T-helper 1 cell (primary cell): ENCODE measurements around the gene SPOCD1.

ENCODE experiments used
- DNase-seq, 5 donors: peaks; one replicate each; pipeline ENCODE4 v3.0.0-alpha.2; 2012 to 2020

The SPOCD1 gene

DNA sequence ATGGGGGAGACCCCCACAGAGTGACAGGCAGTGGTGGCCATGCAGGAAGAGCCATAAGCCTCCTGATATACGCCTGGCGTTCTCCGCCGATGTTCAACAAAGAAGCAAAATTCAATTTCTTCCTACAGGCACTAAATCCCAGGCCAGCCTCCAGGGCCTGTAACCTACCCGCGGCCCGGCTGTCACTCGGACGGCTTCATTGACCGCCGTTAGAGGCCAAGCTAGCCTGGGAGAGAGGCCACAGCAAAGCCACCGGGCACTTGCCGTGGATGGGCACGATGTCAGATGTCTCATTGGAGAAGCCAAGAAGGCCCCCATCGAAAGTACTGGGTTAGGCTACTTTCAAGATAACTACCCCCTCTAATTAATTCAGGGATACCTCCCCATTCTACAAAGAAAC is 61.4 kb downstream of the SPOCD1 start:
- no peak for DNase-seq

DNA sequence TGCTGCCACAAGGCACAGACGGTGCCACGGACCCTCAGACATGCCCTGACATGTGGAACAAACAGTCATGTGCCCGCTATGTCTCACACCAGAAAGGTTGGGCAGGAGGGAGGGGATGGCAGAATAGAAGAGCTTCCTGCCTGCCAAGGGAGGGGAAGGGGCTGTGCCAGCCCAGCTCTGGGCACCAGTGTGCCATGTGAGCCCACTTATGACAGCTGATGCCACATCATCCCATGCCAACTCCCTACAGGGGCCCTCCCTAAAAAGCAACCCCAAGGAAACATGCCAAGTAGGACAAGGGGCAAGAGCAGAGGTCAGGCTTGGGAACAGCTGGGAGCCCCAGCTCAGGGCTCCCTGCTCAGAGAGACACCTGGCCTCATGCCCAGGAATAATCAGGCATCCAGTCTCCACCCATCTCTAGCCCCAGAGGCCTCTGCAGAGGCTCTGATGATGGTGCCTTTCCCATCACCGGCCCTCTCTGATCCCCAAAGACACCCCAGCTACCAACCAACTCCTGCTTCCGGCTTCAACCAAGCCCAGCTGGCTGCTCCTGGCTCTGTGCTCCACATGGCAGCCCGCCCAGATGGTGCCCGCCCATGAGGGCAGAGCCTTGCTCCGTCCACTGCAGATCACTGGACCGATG is 62.0 kb downstream of the SPOCD1 start:
- DNase-seq, result no peak

DNA sequence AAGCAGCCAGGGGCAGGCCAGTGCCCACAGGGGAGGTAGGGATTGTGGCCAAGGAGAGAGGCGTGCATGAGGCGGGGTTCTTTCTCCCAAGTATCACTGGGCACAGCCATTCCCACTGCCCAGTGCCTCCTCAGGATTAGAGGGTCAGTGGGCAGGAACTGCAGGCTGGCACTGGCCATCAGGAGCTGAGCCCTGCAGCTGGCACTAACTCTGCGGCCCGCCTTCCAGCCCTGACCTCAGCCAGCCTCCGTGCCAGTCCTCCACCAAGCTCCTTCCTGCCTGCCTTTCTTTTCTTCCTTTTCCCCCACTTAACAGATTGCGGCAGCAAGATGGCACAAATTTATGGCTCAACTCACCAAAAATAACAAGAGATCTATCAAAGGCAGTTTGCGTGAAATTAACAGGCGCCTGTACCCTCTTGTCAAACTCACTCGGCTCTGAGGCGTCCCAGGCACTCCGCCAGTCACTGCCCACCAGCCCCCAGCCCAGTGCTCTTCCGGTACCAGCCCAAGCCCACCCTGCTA is 62.8 kb downstream of the SPOCD1 start:
- DNase-seq, result no peak

DNA sequence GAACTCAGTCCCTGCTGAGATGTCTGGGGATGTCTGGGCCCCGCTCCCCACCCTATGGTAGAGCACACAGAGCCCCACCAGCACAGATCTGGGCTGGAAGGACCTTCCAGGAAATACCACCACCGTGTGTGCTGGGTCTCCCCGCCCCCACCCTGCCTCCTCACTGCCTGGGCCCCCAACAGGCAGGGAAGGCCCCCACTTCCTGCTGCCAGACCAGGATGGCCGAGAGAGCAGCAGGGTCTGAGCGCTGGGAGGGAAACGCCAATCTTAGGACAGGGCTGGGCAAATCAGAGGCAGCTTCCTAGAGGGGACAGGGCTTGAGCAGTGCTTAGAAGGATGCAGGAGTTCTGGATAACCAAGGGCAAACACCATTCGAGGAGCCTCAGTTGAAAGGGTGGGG is 63.6 kb downstream of the SPOCD1 start:
- no peak for DNase-seq

DNA sequence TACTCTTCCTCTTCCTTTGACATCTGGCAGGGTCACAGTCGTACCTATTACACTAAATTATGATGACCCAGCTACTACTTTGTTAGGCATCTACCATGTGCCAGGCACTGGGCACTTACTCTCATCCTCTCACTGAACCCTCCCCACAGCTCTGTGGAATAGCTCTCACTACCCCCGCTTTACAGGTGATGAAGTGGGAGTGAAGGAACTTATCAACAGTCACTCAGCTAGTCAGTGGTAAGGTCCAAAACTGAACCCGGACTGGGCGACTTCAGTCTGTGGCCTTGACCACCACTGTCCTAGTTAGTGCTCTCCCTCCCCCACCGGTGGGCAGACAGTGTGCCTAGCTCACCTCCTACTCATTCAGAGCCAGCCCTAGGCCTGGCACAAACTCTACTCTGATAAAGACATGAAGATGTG is 64.0 kb downstream of the SPOCD1 start:
- DNase-seq, result no peak

DNA sequence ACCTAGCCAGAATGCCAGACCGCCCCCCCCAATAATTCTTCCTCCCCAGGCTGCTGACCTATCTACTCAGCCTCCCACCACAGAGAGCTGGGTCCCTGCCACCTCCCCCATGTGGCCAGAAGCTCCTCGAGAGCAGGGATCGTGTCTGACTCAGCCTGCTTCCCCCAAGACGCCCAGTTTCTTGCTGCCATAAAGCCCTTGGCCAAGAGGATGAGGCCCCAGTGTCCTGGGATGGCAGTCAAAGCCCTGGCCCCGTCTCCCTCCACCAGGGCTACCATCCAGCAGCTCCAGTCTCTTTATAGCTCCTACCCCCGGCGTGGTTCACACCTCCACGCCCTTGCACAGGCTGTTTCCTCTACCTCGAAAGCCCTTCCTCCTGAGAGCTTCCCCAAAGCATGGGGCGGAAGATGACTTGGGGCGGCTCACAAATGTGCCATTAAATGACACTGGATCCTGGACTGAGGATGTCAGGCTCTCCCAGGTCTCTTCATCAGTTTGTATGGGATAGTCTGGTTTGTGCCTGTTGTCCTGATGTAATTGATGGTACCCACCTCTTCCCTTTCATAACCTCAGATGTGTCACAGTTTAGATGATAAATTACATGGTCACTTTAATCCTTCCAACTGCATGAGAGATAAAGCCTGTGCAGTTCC is 64.8 kb downstream of the SPOCD1 start:
- peak in 1 of 5 donors; percentile 28 for DNase-seq

DNA sequence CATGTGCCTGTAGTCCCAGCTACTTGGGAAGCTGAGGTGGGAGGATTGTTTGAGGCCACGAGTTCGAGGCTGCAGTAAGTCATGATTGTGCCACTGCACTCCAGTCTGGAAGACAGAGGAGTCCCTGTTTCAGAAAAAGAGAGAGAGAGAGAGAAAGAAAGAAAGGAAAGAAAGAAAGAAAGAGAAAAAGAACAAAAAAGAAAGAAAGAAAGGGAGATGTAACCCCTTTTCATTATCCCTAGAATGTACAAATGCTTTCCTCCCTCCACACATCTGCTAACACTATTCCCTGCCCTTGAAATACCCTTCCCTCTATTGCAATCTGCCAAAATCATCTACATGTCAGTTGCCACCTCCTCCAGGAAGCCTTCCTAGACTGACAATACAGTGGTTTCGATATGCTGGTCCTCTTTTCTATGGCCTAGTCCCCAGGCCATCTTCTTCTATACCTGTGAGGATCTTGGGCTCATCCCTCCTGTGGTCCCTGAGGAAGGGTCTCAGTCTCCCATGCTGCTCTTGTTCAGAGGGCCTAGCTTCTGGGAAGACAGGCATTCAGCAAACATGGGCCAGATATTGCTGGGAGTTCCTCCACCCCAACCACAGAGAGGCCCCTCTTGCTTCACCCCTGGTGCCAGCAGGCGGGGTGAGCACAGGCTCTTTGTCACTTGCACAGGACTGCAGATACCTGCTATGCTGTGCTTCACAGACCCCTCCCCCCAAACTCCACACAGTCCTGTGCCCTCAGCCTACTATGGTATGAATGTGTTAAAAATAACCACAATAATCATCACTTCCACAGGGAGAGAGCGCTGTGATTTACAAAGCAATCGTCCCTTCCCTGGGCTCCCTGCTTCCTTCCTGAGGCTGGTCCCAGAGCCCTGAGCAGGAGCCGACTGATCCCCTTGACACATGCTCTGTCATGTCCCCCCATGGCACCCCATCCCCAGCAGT is 65.8 kb downstream of the SPOCD1 start:
- no peak for DNase-seq

DNA sequence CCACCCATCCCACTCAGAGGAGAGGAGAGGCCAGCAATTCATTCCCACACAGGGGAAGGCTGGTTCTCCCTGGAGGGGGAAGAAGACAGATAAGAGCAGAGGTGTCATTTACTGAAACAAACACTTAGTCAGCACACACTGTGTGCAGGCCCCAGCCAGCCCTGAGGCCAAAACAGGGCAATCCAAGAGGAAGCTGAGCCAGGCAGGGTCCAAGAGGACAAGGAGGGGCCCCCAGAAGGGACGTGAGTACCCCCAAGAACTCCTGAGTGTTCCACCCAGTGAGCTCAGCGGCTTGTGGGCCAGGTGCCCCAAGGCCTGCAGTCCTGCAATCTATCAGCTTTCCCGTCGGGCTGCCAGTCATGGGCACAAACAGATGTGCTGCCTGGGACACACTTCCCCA is 67.5 kb downstream of the SPOCD1 start:
- DNase-seq, result no peak

DNA sequence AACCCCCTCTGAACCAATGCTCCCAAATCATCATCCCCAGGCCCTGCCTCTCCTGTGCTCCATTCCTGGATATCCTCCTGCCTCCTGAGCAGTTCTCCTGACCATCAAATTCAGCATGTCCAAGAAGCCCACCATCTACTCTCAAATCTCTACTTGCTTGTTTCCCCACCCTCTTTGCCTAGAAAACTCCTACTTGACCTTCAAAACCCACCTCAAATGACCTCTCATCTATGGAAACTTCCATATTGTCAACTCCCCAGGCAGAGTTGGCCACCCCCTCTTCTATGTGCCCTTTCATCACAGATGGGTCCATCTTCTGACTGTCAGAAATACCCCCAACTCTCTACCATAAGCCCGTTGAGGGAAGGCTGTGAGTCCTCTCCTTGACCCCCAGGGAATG is 68.5 kb downstream of the SPOCD1 start:
- no peak for DNase-seq

DNA sequence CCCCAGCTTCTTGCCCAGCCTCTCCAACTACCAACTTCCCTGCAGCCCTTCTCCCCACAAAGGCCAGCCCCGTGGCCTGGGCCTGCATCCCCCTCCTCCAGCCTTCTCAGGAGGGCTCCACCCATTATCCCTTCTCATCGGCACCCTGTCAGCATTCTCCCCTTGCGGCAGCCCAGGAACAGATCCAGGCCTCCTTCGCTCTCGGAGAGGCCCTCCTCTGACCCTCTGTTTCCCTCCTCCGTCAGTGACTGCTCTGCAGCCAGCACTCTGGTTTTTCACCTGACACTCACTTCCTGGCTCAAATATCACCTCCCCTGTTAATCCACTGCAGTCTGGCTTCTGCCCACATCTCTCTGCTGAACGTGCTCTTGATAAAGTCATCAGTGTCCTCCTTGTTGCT is 69.1 kb downstream of the SPOCD1 start:
- DNase-seq, result no peak

DNA sequence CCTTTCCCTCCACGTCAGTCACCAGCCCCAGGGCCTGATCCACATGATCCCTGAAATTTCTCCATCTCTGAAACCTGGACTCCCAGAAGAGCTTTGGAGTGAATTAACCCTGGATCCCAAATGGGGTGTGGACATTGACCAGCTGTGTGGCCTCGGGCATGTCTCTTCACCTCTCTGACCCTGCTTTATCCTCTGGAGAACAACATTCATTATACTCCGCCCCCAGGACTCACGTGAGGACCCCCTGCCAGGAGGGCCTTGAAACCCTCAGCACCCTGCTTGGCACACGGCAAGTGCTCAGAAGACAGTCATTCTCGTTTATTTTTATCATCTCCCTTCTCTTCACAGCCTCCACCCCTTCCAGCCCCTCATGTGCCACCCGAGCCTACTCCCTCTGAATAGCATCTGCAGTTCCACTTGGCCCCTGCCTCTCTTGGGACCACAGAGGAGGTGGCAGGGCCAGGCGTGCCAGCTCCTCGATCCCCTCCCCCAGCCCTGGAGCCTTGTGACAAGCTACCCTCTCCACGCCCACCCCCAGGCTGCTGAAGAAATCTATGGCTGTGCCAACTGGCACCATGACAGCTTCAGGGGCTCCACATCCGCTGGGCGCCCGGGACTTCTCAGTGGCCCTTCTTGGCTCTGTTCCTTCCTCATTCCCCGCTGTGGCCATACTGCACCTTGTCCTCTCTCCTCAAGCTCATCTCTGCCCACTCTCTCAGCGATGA is 69.7 kb downstream of the SPOCD1 start:
- DNase-seq, result no peak

DNA sequence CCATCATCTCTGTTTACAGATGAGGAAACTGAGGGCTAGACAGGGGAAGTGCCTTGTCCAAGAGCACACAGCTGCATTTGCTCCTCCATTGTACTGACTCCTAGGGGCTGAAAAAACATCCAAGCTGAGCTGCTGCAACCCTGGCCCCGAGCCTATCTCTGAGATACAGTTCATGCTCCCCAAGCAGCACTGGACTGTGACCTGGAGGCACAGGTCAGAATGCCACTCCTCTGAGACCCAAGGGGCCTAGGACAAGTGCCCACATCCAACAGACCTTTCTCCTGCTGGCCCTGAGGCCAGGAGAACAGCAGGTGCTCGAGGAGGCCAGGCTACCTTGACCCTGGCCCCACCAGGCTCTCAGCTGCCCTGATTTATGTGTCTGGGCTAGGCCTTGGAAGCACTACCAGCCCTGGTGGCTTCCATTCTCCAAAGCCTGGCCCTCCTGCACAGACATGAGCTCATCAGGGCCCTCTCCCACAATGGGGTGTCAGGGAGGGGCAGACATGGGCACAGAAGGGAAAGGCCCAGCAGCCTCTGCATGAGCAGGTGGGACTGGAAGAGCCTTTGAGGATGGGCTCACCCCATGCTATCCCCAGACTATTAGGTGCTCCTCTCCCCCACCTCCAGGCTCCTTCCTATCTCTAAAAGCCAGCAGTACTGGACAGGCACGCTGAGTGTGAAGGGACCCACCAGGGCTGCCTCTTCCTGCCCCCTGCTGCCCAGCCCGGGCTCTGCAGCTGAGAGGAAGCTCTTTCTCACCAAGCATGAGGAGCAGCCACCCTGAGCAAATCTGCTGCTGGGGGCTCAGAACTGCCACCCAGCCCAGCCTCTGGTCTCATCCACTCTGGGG is 70.5 kb downstream of the SPOCD1 start:
- peak in 2 of 5 donors; percentile 21 to 44 for DNase-seq

DNA sequence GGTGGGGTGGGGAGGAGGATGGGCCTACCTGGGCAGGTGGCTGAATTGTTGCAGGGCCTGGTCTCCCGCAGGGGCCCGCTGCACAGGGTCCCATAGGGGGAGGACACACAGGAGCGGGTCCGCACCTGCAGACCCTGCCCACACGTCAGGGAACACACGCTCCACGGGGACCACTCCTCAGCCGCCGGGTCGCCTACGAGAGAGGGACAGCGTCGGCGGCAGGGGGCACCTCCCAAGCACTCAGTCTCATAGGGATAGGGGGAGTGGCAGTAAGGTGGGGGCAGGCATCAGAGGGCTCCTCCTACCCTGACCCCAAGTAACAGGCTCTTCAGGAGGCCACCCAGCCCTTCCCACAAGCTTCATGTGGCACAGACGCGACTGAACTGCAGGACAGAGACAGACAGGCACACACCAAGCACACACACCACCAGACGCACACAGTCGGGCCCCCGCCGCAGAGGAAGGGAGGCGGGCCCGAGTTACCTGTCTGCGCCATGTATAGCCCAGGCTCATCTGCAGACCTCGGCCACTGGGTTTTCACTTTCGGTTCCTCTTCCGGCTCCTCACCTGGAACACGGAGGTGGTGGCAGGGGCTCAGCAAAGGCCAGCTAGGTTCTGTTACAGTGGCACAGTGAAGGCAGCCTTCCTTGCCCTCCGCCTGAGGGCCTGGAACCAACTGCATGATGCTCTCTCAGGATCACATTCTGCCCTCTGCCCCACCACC is 71.5 kb downstream of the SPOCD1 start:
- DNase-seq, result no peak

DNA sequence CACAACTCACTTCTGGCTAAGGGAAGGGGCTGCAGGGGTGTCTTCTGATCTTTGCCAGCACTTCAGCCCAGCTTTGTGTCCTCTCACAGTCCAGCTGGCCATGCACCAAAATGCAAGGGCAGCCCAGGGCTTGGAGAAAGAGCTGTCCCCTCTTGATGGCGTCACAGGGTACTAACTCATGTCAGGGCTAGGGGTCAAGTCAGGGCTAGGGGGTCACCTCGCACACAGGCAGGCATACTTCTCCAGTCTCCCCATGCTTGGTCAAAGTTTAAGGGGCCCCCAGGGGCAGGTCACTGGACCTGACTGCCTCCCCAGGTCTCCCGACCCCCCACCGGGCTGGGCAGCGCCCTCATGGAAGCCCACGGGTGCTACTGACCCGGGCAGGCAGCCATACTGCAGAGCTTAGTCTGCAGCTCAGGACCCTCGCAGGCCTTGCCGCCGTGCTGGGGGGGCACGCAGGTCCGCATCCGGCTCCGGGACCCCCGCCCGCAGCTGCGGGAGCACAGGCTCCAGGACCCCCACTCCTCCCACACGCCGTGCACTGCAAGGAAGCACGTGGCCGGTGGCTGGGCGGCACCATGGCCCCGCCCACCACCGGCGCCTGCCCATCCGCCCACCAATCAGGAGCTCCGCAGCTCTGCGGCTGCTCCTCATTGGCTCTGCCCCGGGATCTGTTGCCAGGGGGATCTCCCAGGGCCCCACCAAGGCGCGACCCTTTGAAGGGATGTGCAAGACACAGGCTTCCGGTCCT is 73.2 kb downstream of the SPOCD1 start:
- DNase-seq, result no peak
